Heart left ventricle (tissue), 16 donors: ENCODE data around the gene ANKH. TPM values are rescaled to one million over a fixed set of nuclear protein-coding genes. Genes with fewer than 3 reads are reported as not detected.
A peak's percentile ranks its signal among the peaks of the same experiment; 100 is the strongest.

Experiments used
- ATAC-seq, 4 donors: fragments of 200-7000 bp; cut with Tn5 transposase; one replicate each; pipeline ENCODE4 v1.9.1; 2020 to 2022; ENCODE audit warnings: moderate library complexity in 4 of 4, mild to moderate bottlenecking in 3 of 4, moderate number of reproducible peaks in 1 of 4
- DNase-seq, 5 donors: peaks; one replicate each; pipeline ENCODE4 v3.0.0-alpha.2; 2020
- H3K27ac ChIP-seq, 12 donors: fragments of 200-600 bp; sonication (generic) in 4 of 12; one replicate each; pipeline versions ENCODE4 v1.5.0 to v1.8.0; 2016 to 2022; ENCODE audit warnings: mild to moderate bottlenecking in 2 of 12
- H3K27me3 ChIP-seq, 9 donors: fragments of 200-600 bp; sonication (generic) in 2 of 9; one replicate each; pipeline versions ENCODE4 v1.5.1 to v1.8.0; 2016 to 2022; ENCODE audit warnings: mild to moderate bottlenecking in 3 of 9
- H3K36me3 ChIP-seq, 9 donors: fragments of 200-600 bp; sonication (generic) in 2 of 9; one replicate each; pipeline versions ENCODE4 v1.5.0 to v1.8.0; 2018 to 2022; ENCODE audit warnings: mild to moderate bottlenecking in 2 of 9
- H3K4me1 ChIP-seq, 12 donors: fragments of 200-600 bp; sonication (generic) in 4 of 12; one replicate each; pipeline versions ENCODE4 v1.5.0 to v1.8.0; 2016 to 2022; ENCODE audit warnings: mild to moderate bottlenecking in 3 of 12
- H3K4me3 ChIP-seq, 12 donors: fragments of 200-600 bp; sonication (generic) in 4 of 12; one replicate each; pipeline versions ENCODE4 v1.5.0 to v1.8.0; 2017 to 2022; ENCODE audit warnings: mild to moderate bottlenecking in 9 of 12, moderate library complexity in 4 of 12
- H3K9me3 ChIP-seq, 12 donors: fragments of 200-600 bp; sonication (generic) in 4 of 12; one replicate each; pipeline versions ENCODE4 v1.5.0 to v1.8.0; 2016 to 2022; ENCODE audit warnings: mild to moderate bottlenecking in 1 of 12
- POLR2A ChIP-seq, 2 donors: fragments of 450-650 bp; IDR thresholded peaks; one replicate each; pipeline ENCODE4 v1.6.1; 2017; ENCODE audit warnings: antibody characterized with exemption in 2 of 2, mild to moderate bottlenecking in 2 of 2, moderate library complexity in 2 of 2
- WGBS, 4 donors: extraction: QIAGEN DNeasy Blood & Tissue Kit in 2 of 4; methylation state at CpG; one replicate each; pipeline versions ENCODE4 v1.1.5 to v1.1.7; 2013 to 2018; 5-methylcytosine and 5-hydroxymethylcytosine counted together
- intact Hi-C, 10 donors: fragments of 100-400 bp; cut with DNase I; formaldehyde crosslinking; loops; one replicate each; pipeline versions ENCODE4 v1.11.1 to v1.14.2; 2022
- polyA plus RNA-seq, 2 donors: library from polyadenylated mRNA; stranded (reverse); fragments of 200-250 nt; gene quantifications; one replicate each; pipeline ENCODE4 v1.2.3, GENCODE V29; 2013
- total RNA-seq, 9 donors: library from RNA; depleted of rRNA in 2 of 9; stranded (reverse); fragments of >200 nt in 2 of 9; fragmentation: NEBNext Ultra II Directional in 3 of 9; extraction: Animal tissue kit (Norgen Biotek cat#: 25700) in 3 of 9; gene quantifications; one replicate each; pipeline versions ENCODE4 v1.1.0 to v1.2.4, GENCODE V29; 2016 to 2023
- TF ChIP-seq, protein P1 (sequence below), 12 donors: fragments of 200-600 bp; sonication (generic) in 4 of 12; IDR thresholded peaks; one replicate each; pipeline versions ENCODE4 v1.5.0 to v1.8.0; 2018 to 2022; ENCODE audit warnings: antibody characterized with exemption in 12 of 12, mild to moderate bottlenecking in 5 of 12
- donor health status: ischemic (EF 13 %, LVEDD 7.1; RV severe dilation, severe dysfunction).
- donor health status: healthy with polysubstance abuse.
- donor health status: DM: no; HTN: yes; CAD: no.
- donor health status: DM: no; HTN: no; CAD: no.
- donor health status: ischemic (EF 25% LVEDD 6.9; RV normal size, moderate dysfunction).
- donor health status: ischemic (EF 25% LVEDD 5.7; RV mildly dilated, moderate dysfunction).
- donor health status: healthy.
- donor health status: DM: yes; HTN: yes; CAD: no.
- donor health status: ischemic (EF 35%, LVEDD 5.7; RV mildly dilated, moderate dysfunction).
- donor health status: nonischemic (EF 11% LVEDD 7.7; RV severe dilation, severe dysfunction).
- donor health status: DM: yes; HTN: yes; CAD: no.
- donor health status: PGD.
- donor health status: ischemic (EF 29% LVEDD 5.4; RV normal size, mild dysfunction).
- donor health status: nonischemic (EF 23%, LVEDD 6.1; RV moderate dilation, normal function).

ANKH gene
- total and polyA plus RNA-seq, 11 donors, result 54.1 to 260 (median 168) TPM

DNA sequence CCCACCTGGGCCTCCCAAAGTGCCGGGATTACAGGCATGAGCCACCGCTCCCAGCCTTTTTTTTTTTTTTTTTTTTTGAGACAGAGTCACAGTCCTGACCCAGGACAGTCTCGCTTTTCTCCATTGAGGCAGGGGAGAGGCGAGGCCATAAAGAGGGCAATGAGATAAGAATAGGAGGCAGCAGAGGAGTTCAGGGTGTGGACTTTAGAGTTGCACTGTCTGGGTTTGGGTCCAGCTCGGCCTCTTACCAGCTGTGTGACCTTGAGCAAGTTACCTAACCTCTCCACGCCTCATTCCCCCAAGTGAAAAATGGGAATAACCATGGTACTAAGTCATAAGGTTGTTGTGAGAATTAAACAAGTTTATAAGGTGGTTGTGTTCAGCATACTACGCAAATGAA is 24.6 kb upstream of the ANKH start:
- Histone ChIP-seq H3K4me3 (no peak overlapping the region), H3K36me3 (no peaks in the 10 kb centered on the region), H3K27me3 (no peaks in the 10 kb centered on the region), H3K4me1 (peaks cover 0 to 13% (median 8%) of the 10 kb centered on the region in 12 donors), H3K27ac (no peak overlapping the region), H3K9me3 (no peaks in the 10 kb centered on the region)
- ATAC-seq (no peak), DNase-seq (no peak)
- intact Hi-C loops, result no loop called here
- no peak for TF ChIP-seq POLR2A (IDR thresholded peaks at IDR 0.05)
- TF ChIP-seq, protein P1, sequence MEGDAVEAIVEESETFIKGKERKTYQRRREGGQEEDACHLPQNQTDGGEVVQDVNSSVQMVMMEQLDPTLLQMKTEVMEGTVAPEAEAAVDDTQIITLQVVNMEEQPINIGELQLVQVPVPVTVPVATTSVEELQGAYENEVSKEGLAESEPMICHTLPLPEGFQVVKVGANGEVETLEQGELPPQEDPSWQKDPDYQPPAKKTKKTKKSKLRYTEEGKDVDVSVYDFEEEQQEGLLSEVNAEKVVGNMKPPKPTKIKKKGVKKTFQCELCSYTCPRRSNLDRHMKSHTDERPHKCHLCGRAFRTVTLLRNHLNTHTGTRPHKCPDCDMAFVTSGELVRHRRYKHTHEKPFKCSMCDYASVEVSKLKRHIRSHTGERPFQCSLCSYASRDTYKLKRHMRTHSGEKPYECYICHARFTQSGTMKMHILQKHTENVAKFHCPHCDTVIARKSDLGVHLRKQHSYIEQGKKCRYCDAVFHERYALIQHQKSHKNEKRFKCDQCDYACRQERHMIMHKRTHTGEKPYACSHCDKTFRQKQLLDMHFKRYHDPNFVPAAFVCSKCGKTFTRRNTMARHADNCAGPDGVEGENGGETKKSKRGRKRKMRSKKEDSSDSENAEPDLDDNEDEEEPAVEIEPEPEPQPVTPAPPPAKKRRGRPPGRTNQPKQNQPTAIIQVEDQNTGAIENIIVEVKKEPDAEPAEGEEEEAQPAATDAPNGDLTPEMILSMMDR (IDR thresholded peaks at IDR 0.05), result no peak
- 86 to 93% (median 89%) methylated on average over 7 of the region's 7 CpGs for WGBS, 4 donors

DNA sequence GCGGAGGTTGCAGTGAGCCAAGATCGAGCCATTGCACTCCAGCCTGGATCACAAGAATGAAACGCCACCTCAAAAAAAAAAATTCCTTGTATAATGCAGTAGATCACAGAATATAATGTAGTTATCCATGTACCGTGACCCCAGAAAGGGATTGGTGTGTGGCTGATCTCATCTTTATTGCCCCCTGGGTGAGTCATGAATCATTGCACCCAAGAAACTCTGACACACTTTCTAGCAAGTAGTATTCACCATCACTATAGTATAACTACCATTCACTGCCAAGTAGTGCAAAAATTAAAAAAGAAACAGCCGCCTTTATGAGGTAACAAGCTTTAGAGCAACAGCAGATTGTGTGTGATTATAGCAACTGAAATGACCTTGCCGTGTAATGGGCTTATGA is 23.7 kb upstream of the ANKH start:
- peak in 1 of 4 donors; percentile 22 for ATAC-seq
- DNase-seq, result no peak
- TF ChIP-seq, protein P1 (IDR thresholded peaks at IDR 0.05), result no peak
- TF ChIP-seq POLR2A (IDR thresholded peaks at IDR 0.05), result no peak
- Histone ChIP-seq H3K9me3 (no peaks in the 10 kb centered on the region), H3K4me3 (no peak overlapping the region), H3K27me3 (no peaks in the 10 kb centered on the region), H3K27ac (no peak overlapping the region), H3K36me3 (no peaks in the 10 kb centered on the region), H3K4me1 (peaks cover 0 to 5% (median 0%) of the 10 kb centered on the region in 12 donors)
- WGBS, 4 donors, result 88 to 93% (median 89%) methylated on average over 6 of the region's 6 CpGs
- intact Hi-C loops, result no loop called here

DNA sequence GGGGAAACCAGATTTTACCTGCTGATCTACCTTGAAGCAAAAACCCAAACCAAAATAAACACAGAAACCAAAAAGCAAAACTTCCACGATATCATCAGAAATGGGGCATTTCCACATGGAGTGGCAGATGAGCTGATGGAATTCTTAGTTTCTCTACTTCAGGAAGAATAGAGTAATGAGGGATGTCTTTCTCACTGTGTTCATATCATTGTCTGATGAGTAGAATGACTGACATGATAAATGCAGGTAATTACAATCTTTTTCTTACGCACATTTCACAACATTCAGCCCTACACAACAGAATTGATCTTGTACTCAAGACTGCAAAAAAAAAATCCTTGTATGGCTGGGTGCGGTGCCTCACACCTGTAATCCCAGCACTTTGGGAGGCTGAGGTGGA is 23.2 kb upstream of the ANKH start:
- Histone ChIP-seq H3K4me1 (no peaks in the 10 kb centered on the region), H3K27ac (no peak overlapping the region), H3K9me3 (no peaks in the 10 kb centered on the region), H3K36me3 (no peaks in the 10 kb centered on the region), H3K27me3 (no peaks in the 10 kb centered on the region), H3K4me3 (no peak overlapping the region)
- TF ChIP-seq, protein P1 (IDR thresholded peaks at IDR 0.05), result no peak
- no peak for TF ChIP-seq POLR2A (IDR thresholded peaks at IDR 0.05)
- ATAC-seq, result no peak
- 97 to 98% (median 98%) methylated on average over 3 of the region's 3 CpGs for WGBS, 4 donors
- DNase-seq, result no peak
- intact Hi-C loops, result no loop called here

DNA sequence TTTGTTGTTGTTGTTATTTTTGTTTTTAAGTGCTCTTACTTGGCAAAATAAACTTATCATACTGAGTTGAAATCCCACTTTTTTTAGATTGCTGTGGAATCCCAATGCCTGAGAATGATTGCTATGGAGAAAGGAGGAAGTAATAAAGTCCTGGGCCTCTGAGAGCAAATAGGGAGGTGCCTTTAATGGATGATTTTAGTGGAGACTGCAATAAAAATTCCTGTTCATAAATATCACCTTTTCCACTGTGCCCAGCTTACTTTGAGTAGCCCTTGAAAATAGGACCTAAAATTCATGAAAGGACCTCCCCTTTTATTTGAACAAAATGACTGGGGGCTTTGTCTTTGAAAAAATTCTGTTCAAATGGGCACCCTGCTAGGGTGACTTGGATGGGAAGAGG is 21.8 kb upstream of the ANKH start:
- intact Hi-C loops, result no loop called here
- no peak for DNase-seq
- Histone ChIP-seq H3K27ac (no peak overlapping the region), H3K27me3 (no peaks in the 10 kb centered on the region), H3K36me3 (no peaks in the 10 kb centered on the region), H3K4me1 (no peaks in the 10 kb centered on the region), H3K4me3 (no peak overlapping the region), H3K9me3 (no peaks in the 10 kb centered on the region)
- ATAC-seq, result no peak
- TF ChIP-seq, protein P1 (IDR thresholded peaks at IDR 0.05), result no peak
- no peak for TF ChIP-seq POLR2A (IDR thresholded peaks at IDR 0.05)
